Kidney tubule cell (primary cell): ENCODE results near the gene FAM131B.
"Not testable (repeated sequence)": the region's sequence is repeated elsewhere in the genome, so short reads cannot be mapped to it uniquely, and the experiment has no call there.

Source experiments
- DNase-seq: peaks from one replicate; pipeline ENCODE4 v3.0.0-alpha.2; 2018; ENCODE audit warnings: low spot score

FAM131B gene

DNA sequence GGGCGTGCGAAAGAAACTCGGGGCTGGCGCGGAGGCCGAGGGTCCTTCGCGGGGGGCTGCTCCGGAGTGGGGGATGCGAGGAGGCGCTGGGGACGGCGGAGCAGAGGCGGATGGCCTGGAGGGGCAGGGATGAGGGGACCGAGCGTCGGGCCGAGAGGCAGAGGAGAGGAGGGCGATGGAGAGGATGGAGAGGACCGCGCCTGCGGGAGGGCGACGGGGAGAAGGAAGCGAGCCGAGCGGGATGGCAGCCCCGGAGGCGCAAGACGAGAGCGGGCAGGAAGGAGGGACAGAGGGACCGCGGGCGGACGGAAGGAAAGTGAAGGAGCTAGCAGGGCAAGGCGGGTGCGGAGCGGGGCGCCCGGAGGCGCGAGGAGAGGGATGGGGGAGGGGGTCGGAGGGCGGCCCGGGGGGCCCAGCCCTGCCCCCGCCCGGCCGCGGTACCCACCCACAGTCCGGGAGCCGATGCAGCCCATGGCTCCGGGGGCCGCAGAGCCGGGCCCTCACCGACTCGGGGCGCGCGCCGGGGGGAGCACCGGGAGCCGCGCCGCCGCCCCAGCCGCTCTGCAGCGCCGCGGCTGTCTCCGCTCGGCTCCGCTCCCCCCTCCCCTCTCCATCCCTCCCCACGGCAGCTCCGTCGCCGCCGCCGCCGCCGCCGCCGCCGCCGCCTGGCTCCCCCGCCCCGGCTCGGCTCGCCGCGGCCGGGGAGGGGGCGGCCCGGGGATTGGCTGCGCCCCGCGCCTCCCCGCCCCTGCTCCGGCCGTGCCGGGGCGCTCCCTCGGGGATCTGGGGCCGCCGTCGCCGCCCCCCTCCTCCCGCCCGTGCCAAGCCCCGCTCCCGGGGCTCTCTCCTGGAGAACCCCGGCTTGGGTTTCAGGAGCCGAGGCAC lies at the start of gene FAM131B:
Gene FAM131B (minus strand): TSS at position 583 of the 885 bp plus-strand sequence. CDS start 110 bp downstream, at position 473.
- no peak for DNase-seq

DNA sequence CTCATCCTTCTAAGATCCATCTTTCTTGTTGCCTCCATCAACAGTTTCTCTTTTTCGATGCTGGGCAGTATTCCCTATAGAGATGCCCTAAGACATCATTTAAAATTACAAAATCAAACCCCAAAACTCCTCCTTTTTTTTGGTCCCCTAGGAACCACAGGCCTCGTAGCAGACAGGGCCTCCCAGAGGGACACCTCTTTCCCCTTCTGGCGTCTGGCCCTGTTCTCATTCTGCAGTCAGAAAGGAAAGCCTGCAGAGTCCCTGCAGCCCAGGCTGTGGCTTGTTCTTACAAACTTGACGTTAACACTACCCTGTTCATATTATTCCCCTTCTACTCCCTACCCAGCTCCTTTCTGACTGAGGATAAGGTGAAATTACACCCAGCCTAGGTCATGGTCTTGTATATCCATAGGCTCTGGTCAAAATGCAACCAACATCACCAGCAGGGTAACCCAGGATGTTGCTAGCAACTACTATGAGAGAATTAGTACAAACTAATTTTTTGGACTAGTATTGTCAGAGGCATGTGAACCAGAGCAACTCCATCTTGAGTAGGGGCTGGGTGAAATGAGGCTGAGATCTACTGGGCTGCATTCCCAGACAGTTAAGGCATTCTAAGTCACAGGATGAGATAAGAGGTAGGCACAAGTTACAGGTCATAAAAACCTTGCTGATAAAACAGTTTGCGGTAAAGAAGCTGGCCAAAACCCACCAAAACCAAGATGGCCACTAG lies 49.6 kb upstream of the FAM131B start:
- no peak for DNase-seq

DNA sequence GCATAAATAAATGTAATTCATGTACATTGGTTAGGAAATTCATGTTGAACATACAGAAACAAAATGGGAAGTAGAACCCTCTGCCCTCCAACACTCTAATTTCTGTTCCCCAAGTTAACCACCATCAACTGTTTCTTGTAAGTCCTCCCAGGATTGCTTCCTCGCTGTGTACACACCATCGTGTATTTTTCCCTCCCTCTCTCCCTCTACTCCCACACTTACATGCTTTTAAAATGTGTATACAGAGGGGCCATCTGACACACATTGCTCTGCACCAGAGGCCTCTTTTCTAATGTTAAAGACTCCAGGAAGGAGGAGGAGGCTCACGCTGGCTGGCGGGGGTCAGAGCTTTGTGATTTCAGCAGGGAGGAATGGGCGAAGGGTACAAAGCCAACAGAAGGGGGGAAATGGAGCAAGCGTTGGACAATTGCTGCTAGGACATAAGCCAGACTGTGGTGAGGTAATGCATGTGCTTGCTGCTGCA lies 48.0 kb upstream of the FAM131B start:
- no peak for DNase-seq

DNA sequence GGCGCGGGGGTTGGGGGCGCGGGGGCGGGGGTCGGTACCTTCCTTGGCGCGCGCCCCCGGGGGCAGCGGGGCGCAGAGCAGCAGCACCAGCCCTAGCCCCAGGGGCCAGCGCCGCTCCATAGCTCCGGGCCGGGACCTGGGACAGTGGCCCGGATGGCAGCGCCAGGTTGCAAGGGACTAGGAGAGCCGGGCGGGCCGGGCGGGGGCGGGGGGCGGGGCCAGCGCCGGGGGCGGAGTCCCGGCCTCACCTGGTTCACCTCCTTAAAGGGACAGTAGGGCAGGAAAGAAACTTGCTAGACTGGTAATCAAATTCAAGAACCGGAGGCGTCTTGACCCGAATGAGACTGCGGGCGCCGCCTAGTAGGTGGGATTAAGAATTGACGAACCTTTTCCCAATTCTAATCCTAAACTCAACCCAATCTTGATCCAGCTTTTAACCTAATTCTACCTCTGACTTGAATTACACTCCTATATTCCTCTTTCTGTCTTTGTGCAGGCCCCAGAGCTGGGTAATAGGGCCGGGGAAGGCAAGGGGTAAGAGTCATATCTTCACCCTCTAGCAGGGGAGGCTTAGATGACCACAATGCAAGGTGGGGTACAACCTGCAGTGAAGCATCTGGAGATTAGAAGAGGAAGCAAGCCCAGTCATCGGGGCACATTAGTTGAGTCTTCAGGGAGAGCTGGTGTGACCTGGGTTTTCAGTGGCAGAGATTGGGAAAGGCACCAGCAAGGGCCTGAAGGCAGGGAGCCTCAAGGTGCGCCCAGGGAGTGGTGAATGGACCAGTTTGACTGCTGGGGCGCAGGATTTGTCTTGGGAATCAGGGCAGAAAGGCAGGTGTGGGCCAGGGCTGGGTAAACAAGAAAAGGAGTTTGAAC lies 46.4 kb upstream of the FAM131B start, which contains the start of gene EPHA1:
Gene EPHA1 (minus strand): TSS at position 171 of the 876 bp plus-strand sequence. CDS start 51 bp downstream, at position 120.
- DNase-seq: peak; percentile 89

DNA sequence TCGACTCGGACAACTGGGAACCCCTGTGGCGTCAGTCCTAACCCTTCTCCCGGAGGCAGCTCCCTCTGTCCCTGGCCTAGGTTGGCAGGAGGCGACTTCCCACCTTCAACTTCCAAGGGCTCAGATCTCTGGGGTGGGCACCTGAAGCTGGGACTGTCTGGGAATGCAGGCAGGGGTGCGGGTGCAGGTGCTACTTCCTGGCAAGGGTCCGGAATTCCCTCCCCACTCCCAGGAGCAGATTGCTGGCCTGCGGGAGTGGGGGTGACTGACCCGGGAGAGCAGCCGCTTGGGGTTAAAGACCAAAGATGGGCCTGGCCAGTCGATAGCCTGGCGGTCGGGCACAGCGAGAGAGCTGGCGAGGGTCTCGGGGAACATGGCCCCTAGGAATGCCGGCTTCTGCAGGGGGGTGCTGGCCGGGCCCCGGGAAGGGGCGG lies 45.8 kb upstream of the FAM131B start:
- DNase-seq: no peak

DNA sequence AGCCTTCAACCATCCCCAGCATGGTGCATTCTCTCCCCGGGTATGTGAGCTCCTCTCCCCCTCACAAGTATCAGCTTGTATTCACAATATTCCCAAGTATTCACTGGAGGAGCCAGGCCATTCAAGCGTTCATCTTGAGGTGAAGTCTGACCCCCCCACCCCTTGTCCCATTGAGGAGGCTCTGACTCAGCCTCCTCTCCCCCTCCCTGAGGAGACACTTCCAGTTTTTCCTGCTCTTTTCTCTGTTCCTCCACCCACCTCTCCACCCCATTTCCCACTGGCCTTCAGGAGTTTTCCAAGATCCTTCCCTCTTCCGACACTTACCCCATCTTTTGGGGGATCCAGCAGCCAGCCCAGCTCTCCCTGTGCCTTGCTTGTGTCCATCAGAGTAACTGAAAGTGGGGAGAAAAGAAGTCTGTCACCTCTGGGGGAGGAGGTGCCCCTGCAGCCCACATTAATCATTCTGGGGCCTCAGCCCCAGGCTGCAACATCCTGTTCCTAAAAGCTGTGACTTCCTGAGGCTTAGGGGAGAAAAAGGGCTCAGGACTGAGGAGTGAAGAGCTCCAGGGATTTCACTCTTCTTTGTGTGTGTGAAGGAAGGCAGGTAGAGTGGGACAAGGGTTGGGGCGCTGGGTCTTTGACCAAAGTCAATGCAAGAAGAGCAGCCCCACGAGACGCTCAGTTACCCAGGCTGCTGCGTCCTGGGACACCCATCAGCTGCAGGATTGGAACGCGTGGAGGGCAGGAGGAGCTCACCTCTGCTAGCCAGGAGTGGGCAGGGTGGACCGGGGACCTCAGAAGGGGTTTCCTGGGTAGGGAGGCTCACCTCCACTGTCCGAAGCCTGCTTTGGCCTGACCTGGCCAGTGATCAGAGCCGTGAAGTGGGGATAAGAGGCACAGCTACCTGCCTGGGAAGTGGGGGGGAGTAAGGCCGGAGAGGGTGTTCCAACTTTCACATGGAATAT lies 45.1 kb upstream of the FAM131B start:
- DNase-seq: peak; percentile 64

DNA sequence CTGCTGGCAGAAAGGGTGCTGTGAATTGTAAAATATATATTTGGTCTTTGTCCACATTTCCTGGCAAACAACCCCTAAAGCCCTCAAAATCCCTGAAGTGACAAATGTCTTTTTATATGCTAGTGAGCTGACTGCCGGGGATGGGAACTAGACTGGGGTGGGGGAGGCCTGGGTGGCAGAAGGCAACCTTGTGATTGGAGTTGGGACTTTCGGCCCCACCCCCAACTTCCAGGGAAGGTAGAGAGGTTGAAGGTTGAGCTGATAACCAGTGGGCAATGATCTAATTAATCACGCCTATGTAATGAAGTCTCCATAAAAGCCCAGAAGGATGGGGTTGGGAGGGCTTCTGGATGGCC lies 43.5 kb upstream of the FAM131B start:
- no peak for DNase-seq

DNA sequence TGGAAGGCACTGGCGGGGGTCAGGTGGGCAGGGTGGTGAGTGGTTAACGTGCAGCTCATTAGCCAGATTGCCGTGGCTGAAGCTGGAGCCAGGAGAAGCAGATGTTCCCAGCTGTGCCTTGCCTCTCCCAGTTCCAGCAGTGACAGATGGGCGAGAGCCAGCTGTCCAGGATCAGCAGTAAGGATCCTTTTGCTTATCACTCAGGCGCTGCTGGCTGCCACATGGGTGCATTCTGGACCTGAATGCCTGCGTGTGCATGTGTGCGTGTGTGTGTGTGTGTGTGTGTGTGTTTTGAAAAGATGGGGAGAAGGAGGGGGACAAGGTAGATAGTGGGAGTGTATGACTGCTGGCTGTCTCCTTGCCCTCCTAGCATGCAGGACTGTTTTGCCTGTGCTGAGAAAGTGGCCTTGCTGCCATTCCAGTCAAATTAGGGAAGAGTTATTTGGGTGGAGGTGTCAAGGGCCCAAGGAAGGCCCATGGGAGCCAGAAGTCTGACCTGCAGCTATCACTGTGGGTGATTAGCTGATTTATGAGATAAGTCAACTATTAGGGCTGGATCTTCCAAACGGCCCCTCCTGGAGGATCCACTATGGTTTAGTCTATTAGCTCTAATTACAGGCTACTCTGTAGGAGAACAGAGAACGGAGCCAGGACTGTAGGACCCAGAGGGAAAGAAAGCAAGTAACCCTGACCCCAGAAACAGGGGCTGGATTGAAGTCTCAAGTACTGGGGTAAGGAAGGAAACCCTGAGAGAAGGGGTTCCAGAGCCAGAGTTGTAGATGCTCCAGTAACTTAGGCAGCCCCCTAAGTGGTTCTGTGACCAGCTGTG lies 42.9 kb upstream of the FAM131B start:
- DNase-seq: no peak

DNA sequence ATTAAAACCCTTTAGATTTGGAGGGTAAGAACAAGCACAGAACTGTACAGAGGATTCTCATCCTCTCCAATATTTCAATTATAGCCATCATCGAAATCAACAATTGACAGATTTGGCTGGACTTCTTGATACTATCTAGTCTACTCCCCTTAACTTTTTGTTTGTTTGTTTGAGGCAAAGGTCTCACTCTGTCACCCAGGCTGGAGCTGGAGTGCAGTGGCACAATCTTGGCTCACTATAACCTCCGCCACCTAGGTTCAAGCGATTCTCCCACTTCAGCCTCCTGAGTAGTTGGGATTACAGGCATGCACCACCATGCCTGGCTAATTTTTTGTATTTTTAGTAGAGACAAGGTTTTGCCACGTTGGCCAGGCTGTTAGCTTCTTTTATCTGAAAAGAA lies 39.7 kb upstream of the FAM131B start:
- not testable (repeated sequence) for DNase-seq

DNA sequence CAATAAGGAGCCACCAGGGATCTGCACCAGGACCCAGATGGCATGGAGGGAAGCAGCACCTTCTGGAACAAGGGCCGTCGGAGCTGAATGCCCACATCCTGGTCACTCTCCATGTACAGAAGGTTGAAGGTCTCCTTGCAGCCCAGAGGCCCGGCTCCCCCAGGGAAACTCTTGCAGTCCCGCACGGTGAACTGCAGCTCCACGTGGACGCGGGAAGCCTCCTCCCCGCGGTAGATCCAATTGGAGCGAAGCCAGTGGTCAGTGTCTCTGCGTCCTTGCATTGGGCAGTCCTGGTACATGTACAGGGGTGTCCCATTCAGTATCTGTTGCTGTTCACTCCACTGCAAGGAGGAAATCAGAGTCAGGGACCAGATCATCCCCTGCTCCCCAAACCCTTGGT lies 38.8 kb upstream of the FAM131B start:
- DNase-seq: no peak

DNA sequence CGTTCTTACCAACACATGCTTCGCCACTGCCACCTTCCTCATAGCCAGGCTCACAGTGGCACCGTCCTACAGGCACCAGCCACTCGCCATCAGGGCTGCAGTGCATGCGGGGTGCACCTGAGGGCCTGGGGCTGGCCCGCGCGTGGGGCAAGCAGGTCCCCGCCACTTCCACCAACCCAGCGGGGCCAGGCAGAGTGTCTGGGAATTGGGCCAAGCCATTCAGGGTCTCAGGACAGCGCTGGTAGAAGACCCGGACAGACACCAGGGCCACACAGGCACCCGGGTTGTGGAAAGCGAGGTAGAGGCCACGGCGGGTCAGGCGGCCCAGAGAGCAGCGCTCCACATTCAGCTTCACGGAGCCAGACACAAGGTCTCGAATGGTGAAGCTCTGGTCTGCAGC lies 37.1 kb upstream of the FAM131B start:
- DNase-seq: no peak

DNA sequence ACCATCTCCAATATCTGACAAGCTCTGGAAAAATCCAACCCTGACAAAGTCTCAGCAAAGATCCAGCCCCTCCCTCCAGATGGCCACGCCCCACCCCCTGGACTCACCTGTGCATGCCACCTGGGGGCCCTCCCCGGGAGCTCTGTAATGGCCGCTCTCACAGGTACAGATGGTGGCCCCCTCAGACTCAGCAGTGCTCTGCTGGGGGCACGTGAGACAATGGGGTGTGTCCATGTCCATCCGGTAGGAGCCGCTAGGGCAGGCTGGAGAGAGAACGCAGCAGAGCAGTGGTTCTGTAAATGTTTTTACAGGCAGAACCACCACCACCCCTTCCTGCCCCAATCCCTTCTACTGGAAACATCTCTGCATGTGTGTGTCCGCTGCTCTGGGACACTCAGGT lies 36.6 kb upstream of the FAM131B start:
- no peak for DNase-seq

DNA sequence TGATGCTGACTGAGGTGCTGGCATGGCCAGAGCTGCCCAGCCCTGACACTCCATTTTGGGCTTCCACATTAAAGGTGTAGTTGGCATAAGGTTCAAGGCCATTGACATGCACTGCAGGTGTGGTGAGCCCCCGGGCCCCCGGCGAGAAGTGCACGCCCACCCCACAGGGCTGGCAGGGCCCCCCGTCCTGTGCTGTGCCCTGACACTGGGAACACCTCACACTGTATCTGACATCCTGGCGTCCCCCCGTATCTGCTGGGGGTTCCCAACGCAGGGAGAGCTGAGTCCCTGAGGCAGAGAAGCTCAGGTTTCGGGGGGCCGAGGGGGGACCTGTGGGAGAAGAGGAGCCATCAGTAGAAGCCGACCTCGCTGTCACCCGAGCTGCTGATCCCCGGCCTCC lies 36.1 kb upstream of the FAM131B start:
- DNase-seq: no peak

DNA sequence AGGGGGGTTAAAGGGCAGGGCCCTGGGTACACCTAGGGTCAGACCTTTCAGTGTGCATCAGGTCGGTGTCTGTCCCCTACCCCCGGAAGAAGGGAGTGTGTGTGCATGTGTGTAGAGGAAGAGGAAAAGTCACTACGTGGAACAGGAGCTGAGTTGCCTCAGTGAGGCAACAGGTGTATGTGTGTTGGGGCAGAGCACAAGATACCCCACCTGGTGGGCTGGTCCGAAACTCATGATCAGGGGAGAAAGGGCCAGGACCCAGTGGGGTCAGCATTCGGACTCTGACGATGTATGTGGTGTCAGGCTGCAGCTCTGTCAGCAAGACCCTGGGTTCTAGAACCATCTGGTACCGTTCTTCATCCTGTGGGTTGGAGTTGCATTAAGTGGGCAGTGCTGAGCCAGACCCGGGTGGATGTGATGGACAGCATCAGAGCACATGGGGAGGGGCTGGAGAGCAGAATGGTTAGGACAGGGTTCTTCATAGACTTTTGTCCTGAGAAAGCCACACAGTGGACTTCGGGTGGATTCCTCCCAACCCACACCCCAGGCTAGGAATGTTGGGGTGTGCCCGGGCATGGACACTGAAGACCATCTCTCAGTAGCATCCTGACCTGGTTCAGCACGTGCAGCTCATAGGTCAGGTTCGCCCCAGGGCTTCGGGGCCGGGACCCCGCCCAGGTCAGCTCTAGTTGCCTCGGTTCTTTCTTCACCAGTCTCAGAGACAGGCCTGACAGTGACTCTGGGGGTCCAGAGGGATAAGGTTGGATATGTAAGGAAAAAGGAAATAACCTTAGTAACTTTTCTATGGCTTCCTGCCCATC lies 35.4 kb upstream of the FAM131B start:
- DNase-seq: no peak

DNA sequence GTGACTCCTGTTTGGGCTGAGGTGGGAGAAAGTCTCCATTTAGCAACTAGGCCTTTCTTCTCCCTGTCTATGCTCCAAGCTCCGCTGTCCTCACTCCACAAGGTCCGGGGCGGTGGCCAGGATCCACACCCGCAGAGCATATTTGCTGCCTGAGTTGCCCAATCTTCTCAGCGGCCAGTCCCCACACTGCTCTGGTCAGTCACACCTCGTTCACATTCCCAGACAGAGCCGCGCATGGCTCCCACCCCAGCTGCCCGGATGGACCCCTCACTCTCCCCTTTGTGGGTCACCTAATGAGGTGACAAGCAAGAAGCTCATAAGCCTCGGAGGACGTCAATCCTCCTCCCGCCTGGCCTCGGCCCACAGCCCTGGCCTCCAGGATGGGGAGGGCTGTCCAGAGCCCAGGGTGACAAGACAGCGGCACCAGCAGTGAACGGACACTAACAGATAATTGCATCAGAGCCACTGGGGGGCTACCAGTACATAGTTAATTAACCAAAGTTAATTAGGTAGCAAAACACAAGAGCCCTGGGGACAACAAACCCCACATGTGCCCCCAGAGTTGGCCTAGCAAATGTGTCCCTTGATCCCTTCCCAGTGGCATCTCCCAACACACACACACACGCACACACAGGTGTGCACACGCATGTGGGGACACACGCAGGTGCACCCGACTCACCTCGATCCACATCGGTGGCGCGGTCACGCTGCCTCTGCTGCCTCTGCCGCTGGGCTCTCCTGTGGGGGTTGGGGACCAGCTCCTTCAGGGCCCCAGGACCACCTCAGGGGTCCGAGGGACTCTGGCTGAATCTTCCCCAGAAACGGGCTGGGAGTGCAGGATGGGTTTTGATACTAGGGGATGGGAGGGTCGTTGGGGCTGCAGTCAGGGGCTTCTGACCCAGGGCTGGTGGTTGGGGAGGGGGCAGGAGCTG lies 34.4 kb upstream of the FAM131B start:
- no peak for DNase-seq

DNA sequence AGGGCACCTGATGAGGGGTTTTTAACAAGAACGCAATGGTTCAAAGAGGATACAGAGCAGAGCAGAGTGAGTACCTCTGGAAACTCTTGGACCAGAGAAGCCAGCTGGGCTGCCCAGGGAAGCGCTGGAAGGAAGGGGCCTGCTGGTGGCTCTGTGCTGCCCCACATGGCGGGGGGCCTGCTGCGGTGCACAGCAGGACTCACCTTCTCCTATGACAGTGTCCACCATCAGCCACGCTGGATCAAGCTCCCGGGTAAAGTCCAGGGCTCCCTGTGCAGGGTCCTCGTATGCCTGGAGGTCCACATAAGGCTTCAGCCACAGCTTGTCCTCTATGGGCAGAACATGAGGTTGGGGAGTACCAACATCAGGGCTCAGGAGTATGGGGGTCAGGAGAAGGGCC lies 33.7 kb upstream of the FAM131B start:
- DNase-seq: no peak

DNA sequence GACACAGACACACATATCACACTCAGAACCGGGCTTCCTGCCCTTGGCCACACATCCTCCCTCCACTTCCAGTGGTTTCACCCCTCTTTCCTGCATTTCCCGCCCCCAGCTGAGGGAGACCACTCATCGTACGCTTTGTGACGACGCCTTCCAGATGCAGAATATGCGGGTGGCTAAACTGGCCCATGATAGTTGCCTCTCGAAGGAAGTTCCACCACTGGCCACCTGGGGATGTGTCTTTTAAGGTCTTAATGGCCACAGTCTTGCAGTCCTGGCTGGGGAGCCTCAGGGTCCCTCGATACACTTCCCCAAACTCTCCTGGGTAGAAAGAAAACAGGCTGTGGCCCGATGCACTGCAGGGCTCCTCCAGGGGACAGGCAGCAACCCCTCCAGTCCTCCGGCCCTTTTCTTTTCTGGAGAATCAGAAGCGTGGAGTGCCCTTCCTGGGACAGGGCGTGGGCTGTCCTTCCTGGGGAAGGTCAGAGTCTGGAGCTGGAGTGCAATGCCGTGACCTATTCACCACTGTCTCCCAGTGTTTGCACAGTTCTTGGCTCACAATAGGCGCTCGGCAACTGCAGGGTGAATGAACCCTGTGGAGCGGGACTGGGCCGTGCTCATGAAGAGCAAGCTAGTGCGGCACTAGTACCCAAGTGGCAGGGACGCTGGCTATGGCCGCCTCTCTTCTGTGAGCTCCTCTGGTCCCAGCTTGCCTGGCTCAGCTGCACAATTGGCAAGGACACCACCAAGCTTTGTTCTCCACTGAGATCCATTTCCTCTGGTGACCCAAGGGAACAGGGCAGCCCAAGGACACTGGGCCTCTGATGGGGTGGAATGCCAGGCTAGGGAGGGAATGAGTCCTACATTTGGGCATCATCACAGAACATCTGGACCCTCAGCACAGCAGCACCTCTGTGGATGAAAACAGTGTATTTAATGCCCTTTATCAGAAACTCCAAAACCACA lies 33.0 kb upstream of the FAM131B start:
- DNase-seq: no peak
